WERI-Rb-1 (cell line): ENCODE results near the gene SRGAP2B.
"Not testable (repeated sequence)": the region's sequence is repeated elsewhere in the genome, so short reads cannot be mapped to it uniquely, and the experiment has no call there.

ENCODE experiments used
- DNase-seq: peaks from one replicate; pipeline ENCODE4 v3.0.0-alpha.2; 2020
- H3K27ac ChIP-seq: fragments of 250-450 bp; sonication (Bioruptor Pico); 2 replicates; pipeline ENCODE4 v1.5.1; 2020; ENCODE audit warnings: mild to moderate bottlenecking, moderate library complexity
- H3K27me3 ChIP-seq: fragments of 250-450 bp; sonication (Bioruptor Pico); 2 replicates; pipeline ENCODE4 v1.5.1; 2021; ENCODE audit warnings: mild to moderate bottlenecking, low read depth, moderate library complexity; ENCODE audit not compliant: insufficient read depth, severe bottlenecking
- H3K36me3 ChIP-seq: fragments of 250-450 bp; sonication (Bioruptor Pico); 2 replicates; pipeline ENCODE4 v1.5.1; 2020; ENCODE audit warnings: mild to moderate bottlenecking, moderate library complexity
- H3K4me3 ChIP-seq: 2 replicates; pipeline ENCODE4 v1.5.1; 2011; ENCODE audit warnings: low read depth, mild to moderate bottlenecking, control low read depth, low read length
- H3K9me3 ChIP-seq: fragments of 250-450 bp; sonication (Bioruptor Pico); 2 replicates; pipeline ENCODE4 v1.5.1; 2021; ENCODE audit warnings: mild to moderate bottlenecking, moderate library complexity; ENCODE audit not compliant: severe bottlenecking

Gene SRGAP2B

DNA sequence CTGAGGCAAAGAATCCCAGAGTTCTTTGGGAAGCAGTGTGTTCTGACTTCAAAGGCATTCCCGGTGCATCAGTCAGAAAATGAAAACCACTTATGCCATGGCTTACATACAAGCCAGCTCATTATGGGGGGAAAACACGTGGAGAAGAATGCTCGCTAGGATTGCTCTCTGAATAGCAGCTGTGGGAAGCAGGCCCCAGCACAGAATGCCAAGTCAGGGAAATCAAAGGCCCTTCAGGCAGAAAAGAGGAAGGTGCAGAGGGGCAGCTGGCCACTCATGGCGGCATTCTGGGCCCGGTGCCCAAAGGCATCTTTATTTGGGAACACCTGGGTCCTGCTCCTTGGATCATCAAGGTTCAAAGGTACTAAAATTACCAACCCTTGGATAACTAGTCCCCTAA, 184.4 kb downstream of the SRGAP2B start:
- not testable (repeated sequence) for H3K36me3 ChIP-seq, DNase-seq, H3K4me3 ChIP-seq, H3K27me3 ChIP-seq, H3K27ac ChIP-seq, H3K9me3 ChIP-seq

DNA sequence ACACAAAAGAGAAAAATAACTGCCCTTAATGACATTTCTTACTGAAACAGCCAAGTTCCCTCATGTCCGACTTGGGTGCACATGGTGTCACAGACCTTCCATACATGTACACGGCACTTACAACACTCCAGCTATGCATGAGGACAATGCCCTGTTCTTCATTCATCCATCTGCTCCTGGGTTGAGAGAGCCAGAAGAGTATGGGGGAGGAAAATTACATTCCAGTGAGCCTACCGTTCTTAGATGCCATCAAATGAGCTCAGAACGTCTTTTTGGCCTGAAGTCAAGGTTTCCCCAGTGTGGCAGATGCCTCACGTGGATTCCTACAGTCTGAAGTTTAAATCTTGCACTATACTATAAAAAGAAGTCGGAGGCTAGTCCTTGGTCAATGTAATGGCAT, 194.3 kb downstream of the SRGAP2B start:
- H3K27me3 ChIP-seq, H3K27ac ChIP-seq, H3K4me3 ChIP-seq, H3K9me3 ChIP-seq, H3K36me3 ChIP-seq, DNase-seq: not testable (repeated sequence)

DNA sequence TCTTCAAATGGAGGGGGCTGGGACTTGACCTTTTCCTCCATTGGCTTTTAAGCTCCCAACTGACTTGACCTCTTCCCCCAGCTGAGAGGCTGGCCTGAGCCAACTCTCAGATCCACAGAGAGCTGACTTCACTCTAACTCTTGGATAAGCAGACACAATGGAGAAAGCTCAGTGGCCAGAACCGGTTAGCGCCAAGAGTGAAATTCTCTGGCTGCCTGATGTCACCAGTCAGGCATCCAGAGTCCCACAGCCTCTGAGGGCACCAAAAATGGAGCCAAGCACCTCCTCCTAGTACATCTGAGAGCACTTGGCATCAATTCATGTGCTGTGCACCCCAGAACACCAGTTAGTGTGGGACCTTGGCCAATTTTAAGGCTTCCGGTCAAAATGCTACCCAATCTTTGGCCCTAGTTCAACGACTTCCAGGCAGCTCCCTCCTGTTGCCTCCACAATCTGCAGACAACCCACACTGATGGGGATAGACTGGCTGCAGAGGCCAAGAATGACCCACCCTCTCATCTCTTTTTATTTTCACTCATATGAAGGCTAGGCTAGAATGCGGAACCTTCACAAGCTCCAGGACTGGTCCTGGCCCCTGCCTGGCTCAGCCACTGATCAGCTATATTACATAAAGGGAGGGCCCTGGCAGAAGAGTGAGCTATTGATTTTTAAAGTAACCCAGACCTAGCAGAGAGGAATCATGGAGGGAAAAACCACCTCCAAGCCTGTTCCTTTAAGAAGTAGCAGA, 200.5 kb downstream of the SRGAP2B start:
- not testable (repeated sequence) for H3K27me3 ChIP-seq, H3K9me3 ChIP-seq, H3K36me3 ChIP-seq, DNase-seq, H3K4me3 ChIP-seq, H3K27ac ChIP-seq

DNA sequence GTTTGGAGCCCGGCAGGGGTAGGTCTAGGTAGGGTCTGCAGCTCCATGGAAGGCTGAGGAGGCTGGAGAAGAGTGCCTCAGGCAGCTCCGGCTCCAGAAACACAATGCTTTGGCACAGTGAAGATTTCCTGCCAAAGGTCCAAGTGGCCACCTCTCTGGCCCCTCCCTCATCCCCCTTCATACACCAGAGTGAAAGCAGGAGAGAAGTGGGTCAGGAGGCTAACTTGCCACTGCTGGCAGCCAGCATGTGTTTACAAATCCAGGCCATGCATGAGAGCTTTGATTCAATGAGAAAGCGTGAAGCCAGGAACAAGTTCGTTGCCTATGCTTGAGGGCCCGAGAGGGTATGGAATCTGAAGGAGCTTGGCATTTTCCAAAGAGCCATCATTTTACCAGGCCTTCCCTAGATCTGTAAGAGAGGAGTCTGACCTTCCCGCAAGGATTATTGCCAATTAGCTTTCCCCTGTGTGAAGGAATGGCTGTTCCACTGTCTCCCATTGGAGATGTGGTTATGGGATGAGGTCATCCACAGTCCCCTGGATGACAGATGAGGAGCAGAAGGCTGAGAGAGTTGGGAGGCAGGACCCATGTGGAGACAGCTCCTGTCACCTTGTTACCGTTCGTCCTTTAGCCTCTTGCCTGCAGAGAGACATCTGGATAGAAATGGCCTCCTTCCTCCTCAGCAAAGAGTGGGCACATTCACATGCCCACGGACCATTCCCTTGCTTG, 201.3 kb downstream of the SRGAP2B start:
- H3K4me3 ChIP-seq, H3K36me3 ChIP-seq, DNase-seq, H3K9me3 ChIP-seq, H3K27me3 ChIP-seq, H3K27ac ChIP-seq: not testable (repeated sequence)

DNA sequence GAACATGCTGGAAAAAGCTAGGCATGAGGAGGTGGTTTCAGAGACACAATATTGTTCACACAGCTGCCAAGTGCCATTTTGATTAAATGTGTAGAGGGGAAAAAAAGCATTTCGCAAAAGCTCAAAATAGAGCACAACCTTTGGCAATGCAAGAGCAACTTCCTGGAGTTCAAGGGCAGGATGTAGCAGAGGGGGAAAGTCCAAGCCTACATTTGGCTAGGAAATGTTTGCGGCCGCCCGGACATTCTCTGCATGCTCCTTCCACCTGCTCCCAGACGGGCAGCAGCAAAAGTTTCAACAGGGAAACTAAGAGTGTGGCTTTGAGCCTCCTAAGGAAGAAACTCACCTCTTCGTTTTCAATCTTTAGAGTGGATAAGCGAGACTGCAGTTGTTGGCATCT, 202.1 kb downstream of the SRGAP2B start:
- H3K36me3 ChIP-seq, DNase-seq, H3K27me3 ChIP-seq, H3K27ac ChIP-seq, H3K9me3 ChIP-seq, H3K4me3 ChIP-seq: not testable (repeated sequence)

GRCh38 chr1:144889450-144890115, 205.5 kb downstream of the SRGAP2B start:
- H3K4me3 ChIP-seq, DNase-seq, H3K9me3 ChIP-seq, H3K27me3 ChIP-seq, H3K27ac ChIP-seq, H3K36me3 ChIP-seq: not testable (repeated sequence)

GRCh38 chr1:144883022-144883421, 212.1 kb downstream of the SRGAP2B start:
- H3K27ac ChIP-seq, result not testable (repeated sequence)
- H3K4me3 ChIP-seq, result peak overlapping the region; percentile 46

DNA sequence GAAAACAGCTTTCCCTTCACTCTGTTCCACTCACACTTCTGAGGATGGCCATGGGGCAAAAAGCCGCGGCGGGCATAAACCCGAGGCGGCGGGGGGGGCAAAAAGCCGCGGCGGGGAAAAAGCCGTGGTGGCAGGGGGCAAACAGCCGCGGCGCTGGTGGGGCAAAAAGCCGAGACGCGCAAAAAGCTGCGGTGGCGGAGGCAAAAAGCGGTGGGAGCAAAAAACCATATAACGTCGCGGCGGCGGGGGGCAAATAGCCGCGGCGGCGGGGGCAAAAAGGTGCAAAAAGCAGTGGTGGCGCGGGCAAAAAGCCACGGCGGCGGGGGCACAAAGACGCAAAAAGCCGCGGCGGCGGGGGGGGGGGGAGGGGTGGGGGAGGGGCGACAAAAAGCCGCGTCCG, 212.8 kb downstream of the SRGAP2B start:
- not testable (repeated sequence) for H3K4me3 ChIP-seq, H3K27me3 ChIP-seq, DNase-seq, H3K9me3 ChIP-seq, H3K36me3 ChIP-seq, H3K27ac ChIP-seq

More at GRCh38 chr1:144883022-144883421, 212.1 kb downstream of the SRGAP2B start:
- peak; percentile 7 for DNase-seq
- not testable (repeated sequence) for H3K27me3 ChIP-seq, H3K9me3 ChIP-seq, H3K36me3 ChIP-seq

DNA sequence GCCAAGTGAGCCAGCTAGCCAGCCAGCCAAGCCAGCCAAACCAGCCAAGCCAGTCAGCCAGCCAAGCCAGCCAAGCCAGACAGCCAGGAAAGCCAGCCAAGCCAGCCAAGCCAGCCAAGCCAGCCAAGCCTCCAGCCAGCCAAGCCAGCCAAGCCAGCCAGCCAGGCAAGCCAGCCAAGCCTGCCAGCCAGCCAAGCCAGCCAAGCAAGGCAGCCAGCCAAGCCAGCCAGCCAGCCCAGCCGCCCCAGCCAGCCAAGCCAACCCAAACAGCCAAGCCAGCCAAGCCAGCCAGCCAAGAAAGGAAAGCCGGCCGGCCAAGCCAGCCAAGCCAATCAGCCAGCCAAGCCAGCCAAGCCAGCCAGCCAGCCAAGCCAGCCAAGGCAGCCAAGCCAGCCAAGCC, 236.5 kb downstream of the SRGAP2B start:
- DNase-seq, H3K4me3 ChIP-seq, H3K27ac ChIP-seq, H3K9me3 ChIP-seq, H3K27me3 ChIP-seq, H3K36me3 ChIP-seq: not testable (repeated sequence)
